Measurements from ENCODE around the gene FLT3LG.
"Not testable (repeated sequence)": the region's sequence is repeated elsewhere in the genome, so short reads cannot be mapped to it uniquely, and the experiment has no call there.

Gene FLT3LG

DNA sequence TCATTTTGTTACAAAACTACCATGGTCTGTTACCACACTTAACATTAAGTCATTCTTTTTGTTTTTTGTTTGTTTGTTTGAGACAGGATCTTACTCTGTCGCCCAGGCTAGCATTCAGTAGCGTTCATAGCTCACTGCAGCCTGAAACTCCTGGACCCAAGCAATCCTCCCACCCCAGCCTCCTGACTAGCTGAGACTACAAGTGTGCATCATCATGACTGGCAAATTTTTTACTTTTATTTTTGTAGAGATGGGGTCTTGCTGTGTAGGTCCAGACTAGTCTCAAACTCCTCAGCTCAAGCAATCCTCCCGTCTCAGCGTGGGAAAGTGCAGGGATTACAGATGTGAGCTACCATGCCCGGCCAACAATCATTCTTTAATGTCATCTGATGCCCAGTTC, 17.7 kb upstream of the FLT3LG start:
- CTCF ChIA-PET: interaction anchor here (0.7 to 8.0 kb wide), 2 partner anchors 15 to 223 kb away, joined by 3 to 72 read pairs; partner anchors contain the start of gene FLT3LG
- POLR2A ChIA-PET: interaction anchor here (0.8 kb wide), 1 partner anchor 22 kb away, joined by 3 read pairs; no protein-coding TSS in a partner anchor
- TF ChIP-seq, protein P1, sequence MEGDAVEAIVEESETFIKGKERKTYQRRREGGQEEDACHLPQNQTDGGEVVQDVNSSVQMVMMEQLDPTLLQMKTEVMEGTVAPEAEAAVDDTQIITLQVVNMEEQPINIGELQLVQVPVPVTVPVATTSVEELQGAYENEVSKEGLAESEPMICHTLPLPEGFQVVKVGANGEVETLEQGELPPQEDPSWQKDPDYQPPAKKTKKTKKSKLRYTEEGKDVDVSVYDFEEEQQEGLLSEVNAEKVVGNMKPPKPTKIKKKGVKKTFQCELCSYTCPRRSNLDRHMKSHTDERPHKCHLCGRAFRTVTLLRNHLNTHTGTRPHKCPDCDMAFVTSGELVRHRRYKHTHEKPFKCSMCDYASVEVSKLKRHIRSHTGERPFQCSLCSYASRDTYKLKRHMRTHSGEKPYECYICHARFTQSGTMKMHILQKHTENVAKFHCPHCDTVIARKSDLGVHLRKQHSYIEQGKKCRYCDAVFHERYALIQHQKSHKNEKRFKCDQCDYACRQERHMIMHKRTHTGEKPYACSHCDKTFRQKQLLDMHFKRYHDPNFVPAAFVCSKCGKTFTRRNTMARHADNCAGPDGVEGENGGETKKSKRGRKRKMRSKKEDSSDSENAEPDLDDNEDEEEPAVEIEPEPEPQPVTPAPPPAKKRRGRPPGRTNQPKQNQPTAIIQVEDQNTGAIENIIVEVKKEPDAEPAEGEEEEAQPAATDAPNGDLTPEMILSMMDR (IDR thresholded peaks at IDR 0.05; ENCODE audit: control extremely low read depth, extremely low read depth, low read depth, missing control alignments): no peak
- DNase-seq (ENCODE audit: extremely low spot score): no peak

DNA sequence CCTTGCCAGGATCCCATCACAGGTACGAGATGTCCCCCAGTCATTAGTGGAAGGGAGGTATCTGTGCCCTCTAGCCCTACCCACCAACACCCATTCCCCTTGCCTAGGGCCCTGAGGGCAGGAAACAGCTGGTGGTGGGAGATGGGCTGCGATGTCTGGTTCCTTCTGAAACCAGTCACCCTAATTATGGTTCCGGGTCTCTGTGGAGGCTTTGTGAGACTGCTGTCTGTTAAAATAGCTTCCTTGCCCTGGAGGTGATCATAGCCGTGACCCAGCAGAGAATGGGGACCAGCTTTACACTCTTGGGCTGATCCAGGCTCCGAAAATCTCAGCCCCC, 15.5 kb upstream of the FLT3LG start:
- DNase-seq (ENCODE audit: extremely low spot score): no peak
- ChIA-PET POLR2A (interaction anchor here (1.0 kb wide), 2 partner anchors 30 to 492 kb away, joined by 3 to 4 read pairs; no protein-coding TSS in a partner anchor), CTCF (interaction anchor here (0.8 to 8.0 kb wide), 6 partner anchors 13 to 214 kb away, joined by 3 to 72 read pairs (median 4); partner anchors contain the start of gene FLT3LG)
- TF ChIP-seq, protein P1 (IDR thresholded peaks at IDR 0.05; ENCODE audit: control extremely low read depth, extremely low read depth, low read depth, missing control alignments): no peak

DNA sequence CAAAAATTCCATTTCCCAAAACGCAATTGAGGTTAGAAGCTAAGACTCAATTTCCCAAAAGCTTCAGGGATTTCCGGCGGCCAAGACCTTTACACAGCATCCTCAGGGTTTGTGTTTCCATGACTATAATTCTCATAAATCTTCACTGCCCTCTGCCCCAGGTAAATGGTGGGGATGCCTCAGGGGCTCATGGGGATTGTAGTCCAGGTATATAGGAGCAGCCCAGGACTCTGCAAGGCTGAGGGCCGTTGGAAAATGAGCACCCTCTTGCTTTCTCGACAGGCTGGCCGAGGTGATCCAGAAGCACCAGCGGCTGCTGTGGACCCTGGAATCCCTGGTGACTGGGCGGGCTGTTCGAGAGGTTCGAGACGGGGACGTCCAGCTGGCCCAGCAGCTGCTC, 14.6 kb upstream of the FLT3LG start:
- POLR2A ChIA-PET: no interaction called here
- TF ChIP-seq, protein P1 (IDR thresholded peaks at IDR 0.05; ENCODE audit: control extremely low read depth, extremely low read depth, low read depth, missing control alignments): no peak
- CTCF ChIA-PET: interaction anchor here (1.5 to 8.0 kb wide), 2 partner anchors 12 to 214 kb away, joined by 3 to 72 read pairs; partner anchors contain the start of gene FLT3LG
- DNase-seq (ENCODE audit: extremely low spot score): no peak

DNA sequence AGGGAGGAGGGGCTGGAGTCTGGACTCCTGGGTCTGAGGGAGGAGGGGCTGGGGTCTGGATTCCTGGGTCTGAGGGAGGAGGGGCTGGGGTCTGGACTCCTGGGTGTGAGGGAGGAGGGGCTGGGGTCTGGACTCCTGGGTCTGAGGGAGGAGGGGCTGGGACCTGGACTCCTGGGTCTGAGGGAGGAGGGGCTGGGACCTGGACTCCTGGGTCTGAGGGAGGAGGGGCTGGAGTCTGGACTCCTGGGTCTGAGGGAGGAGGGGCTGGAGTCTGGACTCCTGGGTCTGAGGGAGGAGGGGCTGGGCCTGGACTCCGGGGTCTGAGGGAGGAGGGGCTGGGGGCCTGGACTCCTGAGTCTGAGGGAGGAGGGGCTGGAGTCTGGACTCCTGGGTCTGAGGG, 12.9 kb upstream of the FLT3LG start:
- POLR2A ChIA-PET; DNase-seq (ENCODE audit: extremely low spot score): not testable (repeated sequence)
- CTCF ChIA-PET: interaction anchor here (8.0 kb wide), 1 partner anchor 10 kb away, joined by 72 read pairs; the partner anchor contains the start of gene FLT3LG

DNA sequence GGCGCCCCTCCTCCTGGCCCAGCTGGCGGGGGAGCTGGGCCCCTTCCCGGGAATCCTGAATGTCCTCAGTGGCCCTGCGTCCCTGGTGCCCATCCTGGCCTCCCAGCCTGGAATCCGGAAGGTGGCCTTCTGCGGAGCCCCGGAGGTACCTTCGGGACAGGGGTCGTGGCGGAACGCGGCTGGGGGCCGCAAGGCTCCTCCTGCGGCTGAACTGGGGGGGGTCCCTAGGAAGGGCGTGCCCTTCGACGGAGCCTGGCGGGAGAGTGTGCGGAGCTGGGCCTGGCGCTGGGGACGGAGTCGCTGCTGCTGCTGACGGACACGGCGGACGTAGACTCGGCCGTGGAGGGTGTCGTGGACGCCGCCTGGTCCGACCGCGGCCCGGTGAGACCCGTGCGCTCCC, 12.4 kb upstream of the FLT3LG start:
- TF ChIP-seq, protein P1 (IDR thresholded peaks at IDR 0.05; ENCODE audit: control extremely low read depth, extremely low read depth, low read depth, missing control alignments): no peak
- CTCF ChIA-PET: interaction anchor here (8.0 kb wide), 1 partner anchor 10 kb away, joined by 72 read pairs; the partner anchor contains the start of gene FLT3LG
- POLR2A ChIA-PET: no interaction called here
- DNase-seq (ENCODE audit: extremely low spot score): no peak

DNA sequence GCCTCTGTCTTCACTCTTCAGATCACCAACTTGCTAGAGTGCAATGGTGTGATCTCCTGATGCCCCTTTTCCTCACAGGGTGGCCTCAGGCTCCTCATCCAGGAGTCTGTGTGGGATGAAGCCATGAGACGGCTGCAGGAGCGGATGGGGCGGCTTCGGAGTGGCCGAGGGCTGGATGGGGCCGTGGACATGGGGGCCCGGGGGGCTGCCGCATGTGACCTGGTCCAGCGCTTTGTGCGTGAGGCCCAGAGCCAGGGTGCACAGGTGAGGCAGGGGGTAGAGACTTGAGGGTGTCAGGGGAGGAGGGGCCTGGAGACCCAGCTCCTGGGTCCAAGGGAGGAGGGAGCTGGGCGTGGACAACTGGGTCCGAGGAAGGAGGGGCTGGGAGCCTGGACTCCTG, 11.5 kb upstream of the FLT3LG start:
- TF ChIP-seq, protein P1 (IDR thresholded peaks at IDR 0.05; ENCODE audit: control extremely low read depth, extremely low read depth, low read depth, missing control alignments): no peak
- CTCF ChIA-PET: no interaction called here
- POLR2A ChIA-PET: no interaction called here
- DNase-seq (ENCODE audit: extremely low spot score): no peak

DNA sequence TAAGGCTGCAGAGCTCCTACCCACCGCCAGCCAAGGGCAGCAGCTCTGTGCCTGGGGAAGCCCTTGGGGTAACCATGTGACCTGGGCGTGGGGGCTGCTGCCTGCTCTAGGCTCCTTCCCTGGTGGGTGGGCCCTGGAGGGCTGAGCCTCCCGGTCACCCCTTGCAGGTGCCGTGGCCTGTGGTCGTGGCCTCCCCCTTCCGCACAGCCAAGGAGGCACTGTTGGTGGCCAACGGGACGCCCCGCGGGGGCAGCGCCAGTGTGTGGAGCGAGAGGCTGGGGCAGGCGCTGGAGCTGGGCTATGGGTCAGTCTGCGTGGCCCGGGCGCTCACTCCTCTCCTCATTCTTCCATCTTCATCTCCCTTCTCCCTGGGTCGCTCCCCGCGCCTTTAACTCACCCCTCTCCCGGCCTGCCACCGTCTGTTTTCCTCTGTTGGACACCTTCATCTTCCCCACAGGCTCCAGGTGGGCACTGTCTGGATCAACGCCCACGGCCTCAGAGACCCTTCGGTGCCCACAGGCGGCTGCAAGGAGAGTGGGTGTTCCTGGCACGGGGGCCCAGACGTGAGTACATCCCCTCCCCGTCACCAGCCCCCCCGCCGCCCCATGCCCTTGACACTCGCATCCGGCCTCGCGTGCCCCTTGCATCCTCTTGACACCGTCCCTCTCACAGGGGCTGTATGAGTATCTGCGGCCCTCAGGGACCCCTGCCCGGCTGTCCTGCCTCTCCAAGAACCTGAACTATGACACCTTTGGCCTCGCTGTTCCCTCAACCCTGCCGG, 9.9 kb upstream of the FLT3LG start:
- TF ChIP-seq, protein P1 (IDR thresholded peaks at IDR 0.05; ENCODE audit: control extremely low read depth, extremely low read depth, low read depth, missing control alignments): no peak
- no peak for DNase-seq (ENCODE audit: extremely low spot score)
- ChIA-PET CTCF (no interaction called here), POLR2A (no interaction called here)

Data from GM10248 (cell line).